ENCODE results near the gene DDX59.

The DDX59 gene

DNA sequence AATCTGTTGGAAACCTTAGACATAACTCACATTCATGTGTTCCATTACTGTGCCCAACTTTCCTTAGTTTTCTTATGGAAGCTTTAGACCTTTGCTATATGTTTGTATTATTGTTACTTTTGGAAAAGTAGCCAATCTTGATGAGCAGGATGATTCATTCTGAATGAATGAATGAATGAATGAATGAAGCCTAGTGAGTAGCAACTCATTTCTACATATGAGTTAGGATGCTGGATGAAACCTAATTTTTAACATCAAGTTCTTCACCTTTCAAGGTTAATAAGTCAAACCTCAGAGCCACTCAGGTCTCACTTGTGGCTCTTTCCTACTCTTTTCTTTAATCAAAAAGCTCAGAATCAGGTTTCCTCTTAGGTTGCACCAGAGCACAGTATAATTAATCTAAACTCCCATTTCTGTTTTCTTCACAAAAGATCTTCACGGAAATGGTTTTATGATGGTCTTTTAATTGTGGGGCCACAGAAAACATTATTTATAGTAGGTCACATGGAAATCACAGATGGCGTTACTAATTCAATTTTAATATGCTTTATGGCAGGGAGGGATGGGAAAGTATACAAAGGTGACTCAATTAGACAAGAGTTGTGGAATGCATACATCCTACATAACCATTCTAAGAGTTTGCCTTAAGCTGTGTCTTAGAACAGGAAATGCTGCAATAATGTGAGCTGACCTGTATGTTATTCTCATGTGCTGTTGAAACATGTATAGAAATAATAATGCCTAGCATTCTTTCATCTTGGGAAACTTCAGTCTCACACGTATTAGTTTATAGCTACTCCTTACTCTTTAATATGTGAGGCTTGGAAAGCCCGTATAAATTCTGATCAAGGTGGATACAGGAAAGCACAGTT, 4.5 kb upstream of the DDX59 start:
- H2AFZ ChIP-seq (ENCODE audit: low read length), result 0 out of 2 replicates have a peak overlapping the region, but pooled peaks have one; percentile 29
- peak overlapping the region; percentile 15 for H3K9ac ChIP-seq (ENCODE audit: low read depth, low read length, poor library complexity, severe bottlenecking)
- TF ChIP-seq, protein P1, sequence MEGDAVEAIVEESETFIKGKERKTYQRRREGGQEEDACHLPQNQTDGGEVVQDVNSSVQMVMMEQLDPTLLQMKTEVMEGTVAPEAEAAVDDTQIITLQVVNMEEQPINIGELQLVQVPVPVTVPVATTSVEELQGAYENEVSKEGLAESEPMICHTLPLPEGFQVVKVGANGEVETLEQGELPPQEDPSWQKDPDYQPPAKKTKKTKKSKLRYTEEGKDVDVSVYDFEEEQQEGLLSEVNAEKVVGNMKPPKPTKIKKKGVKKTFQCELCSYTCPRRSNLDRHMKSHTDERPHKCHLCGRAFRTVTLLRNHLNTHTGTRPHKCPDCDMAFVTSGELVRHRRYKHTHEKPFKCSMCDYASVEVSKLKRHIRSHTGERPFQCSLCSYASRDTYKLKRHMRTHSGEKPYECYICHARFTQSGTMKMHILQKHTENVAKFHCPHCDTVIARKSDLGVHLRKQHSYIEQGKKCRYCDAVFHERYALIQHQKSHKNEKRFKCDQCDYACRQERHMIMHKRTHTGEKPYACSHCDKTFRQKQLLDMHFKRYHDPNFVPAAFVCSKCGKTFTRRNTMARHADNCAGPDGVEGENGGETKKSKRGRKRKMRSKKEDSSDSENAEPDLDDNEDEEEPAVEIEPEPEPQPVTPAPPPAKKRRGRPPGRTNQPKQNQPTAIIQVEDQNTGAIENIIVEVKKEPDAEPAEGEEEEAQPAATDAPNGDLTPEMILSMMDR (conservative IDR thresholded peaks at IDR 0.05; ENCODE audit: low read length), result no peak
- TF ChIP-seq EZH2phosphoT487 (IDR thresholded peaks at IDR 0.05; ENCODE audit: borderline replicate concordance), result no peak
- H3K36me3 ChIP-seq (ENCODE audit: insufficient read depth, low read length), result no peaks in the 10 kb centered on the region
- H3K79me2 ChIP-seq (ENCODE audit: insufficient read depth, low read length), result peaks cover 11% of the 10 kb centered on the region
- peaks cover 23% of the 10 kb centered on the region for H3K4me1 ChIP-seq (ENCODE audit: insufficient read depth, low read length, poor library complexity, severe bottlenecking)
- peak overlapping the region; percentile 6 for H3K4me2 ChIP-seq (ENCODE audit: low read depth, low read length, poor library complexity, severe bottlenecking)
- H3K4me3 ChIP-seq (ENCODE audit: low read length, poor library complexity, severe bottlenecking), result no peak overlapping the region
- H3F3A ChIP-seq (ENCODE audit: low read depth), result no peaks in the 10 kb centered on the region
- no peaks in the 10 kb centered on the region for H3K9me2 ChIP-seq (replicated peaks; ENCODE audit: low read depth, low read length)
- no peaks in the 10 kb centered on the region for H4K20me1 ChIP-seq (ENCODE audit: insufficient read depth, low read length, poor library complexity, severe bottlenecking)
- no peaks in the 10 kb centered on the region for H3K9me3 ChIP-seq (ENCODE audit: insufficient read depth, low read depth, low read length)
- H3K27me3 ChIP-seq (ENCODE audit: insufficient read depth, low read length, poor library complexity, severe bottlenecking), result no peaks in the 10 kb centered on the region

DNA sequence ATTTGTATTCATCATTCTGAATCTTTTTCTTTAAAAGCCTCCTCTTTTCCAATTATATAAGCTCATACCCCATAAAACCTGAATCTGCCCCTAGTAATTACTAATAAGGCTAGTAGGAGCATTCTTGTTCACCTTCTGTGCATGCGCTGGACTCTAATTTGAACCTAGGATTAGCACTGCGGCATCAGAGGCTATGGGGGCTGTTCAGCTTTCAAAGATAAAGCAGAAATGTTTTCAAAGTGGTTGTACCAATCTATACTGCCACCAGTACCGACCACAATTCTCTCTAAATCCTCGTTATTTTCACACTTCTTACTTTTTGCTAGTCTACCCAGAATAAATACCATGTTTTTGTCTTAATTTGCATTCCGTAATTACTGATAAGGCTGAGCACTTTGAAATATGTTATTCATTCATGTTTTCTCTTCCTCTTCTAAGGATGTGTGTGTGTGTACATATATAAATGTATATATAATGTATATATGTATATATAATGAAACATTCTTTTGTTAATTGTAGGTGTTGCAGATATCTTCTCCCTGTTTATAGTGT, 1.6 kb upstream of the DDX59 start:
- H3K4me2 ChIP-seq (ENCODE audit: low read depth, low read length, poor library complexity, severe bottlenecking), result peak overlapping the region; percentile 85
- peak overlapping the region; percentile 79 for H3K4me3 ChIP-seq (ENCODE audit: low read length, poor library complexity, severe bottlenecking)

DNA sequence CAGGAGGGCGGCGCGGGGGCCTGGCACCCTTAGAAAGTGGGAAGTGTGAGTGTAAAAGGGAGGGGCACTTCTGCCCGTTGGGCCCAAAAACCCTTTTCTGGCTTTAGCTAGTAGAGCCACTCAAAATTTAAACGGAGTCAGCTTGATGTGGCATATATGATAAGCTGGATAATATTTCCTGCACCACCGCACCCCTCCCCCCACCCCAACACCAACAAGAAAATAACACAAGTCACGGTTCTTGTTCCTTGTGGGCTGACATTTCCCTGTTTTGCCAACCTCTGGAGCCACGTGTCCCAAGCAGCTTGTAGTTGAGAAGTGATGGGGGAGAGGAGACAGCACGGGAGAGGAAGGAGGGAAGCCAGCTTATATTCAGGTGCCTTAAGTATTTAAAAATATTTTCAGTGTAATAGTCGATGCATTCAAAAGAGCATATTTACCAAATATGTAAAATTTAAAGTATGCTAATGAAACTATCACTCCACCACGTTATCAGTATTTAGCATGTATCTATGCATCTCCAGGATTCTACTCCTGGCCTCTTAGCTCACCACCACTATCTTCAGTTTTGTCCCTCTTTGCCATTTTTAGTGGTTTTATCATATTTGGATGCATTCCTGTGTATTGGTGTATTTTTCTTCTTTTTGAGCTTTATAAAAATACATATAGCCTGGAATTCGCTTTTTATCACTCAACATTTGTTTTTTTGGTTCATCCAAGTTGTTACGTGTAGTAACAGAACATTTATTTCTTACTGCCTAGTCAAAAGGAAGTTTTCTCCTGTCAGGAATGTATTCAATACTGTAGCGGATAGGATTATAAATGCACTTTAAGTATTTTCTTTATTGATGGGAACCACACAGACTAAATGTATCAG, 773 bp upstream of the DDX59 start:
- H4K20me1 ChIP-seq (ENCODE audit: insufficient read depth, low read length, poor library complexity, severe bottlenecking), result no peaks in the 10 kb centered on the region
- H3K9me3 ChIP-seq (ENCODE audit: insufficient read depth, low read depth, low read length), result no peaks in the 10 kb centered on the region
- H3K79me2 ChIP-seq (ENCODE audit: insufficient read depth, low read length), result peaks cover 32% of the 10 kb centered on the region
- no peaks in the 10 kb centered on the region for H3K36me3 ChIP-seq (ENCODE audit: insufficient read depth, low read length)
- H3K27me3 ChIP-seq (ENCODE audit: insufficient read depth, low read length, poor library complexity, severe bottlenecking), result no peaks in the 10 kb centered on the region
- H3K9ac ChIP-seq (ENCODE audit: low read depth, low read length, poor library complexity, severe bottlenecking), result peak overlapping the region; percentile 82
- no peaks in the 10 kb centered on the region for H3K9me2 ChIP-seq (replicated peaks; ENCODE audit: low read depth, low read length)
- H2AFZ ChIP-seq (ENCODE audit: low read length), result peak overlapping the region; percentile 75
- no peaks in the 10 kb centered on the region for H3F3A ChIP-seq (ENCODE audit: low read depth)
- peak overlapping the region; percentile 85 for H3K4me2 ChIP-seq (ENCODE audit: low read depth, low read length, poor library complexity, severe bottlenecking)
- TF ChIP-seq EZH2phosphoT487 (IDR thresholded peaks at IDR 0.05; ENCODE audit: borderline replicate concordance), result no peak
- TF ChIP-seq, protein P1 (conservative IDR thresholded peaks at IDR 0.05; ENCODE audit: low read length), result no peak
- H3K4me1 ChIP-seq (ENCODE audit: insufficient read depth, low read length, poor library complexity, severe bottlenecking), result peaks cover 42% of the 10 kb centered on the region
- peak overlapping the region; percentile 79 for H3K4me3 ChIP-seq (ENCODE audit: low read length, poor library complexity, severe bottlenecking)

More for the DNA sequence above, 1.6 kb upstream of the DDX59 start:
- TF ChIP-seq EZH2phosphoT487 (IDR thresholded peaks at IDR 0.05; ENCODE audit: borderline replicate concordance), result no peak
- TF ChIP-seq, protein P1 (conservative IDR thresholded peaks at IDR 0.05; ENCODE audit: low read length), result no peak
- H4K20me1 ChIP-seq (ENCODE audit: insufficient read depth, low read length, poor library complexity, severe bottlenecking), result no peaks in the 10 kb centered on the region
- no peaks in the 10 kb centered on the region for H3K9me3 ChIP-seq (ENCODE audit: insufficient read depth, low read depth, low read length)
- peaks cover 27% of the 10 kb centered on the region for H3K79me2 ChIP-seq (ENCODE audit: insufficient read depth, low read length)
- no peaks in the 10 kb centered on the region for H3F3A ChIP-seq (ENCODE audit: low read depth)
- peak overlapping the region; percentile 82 for H3K9ac ChIP-seq (ENCODE audit: low read depth, low read length, poor library complexity, severe bottlenecking)
- H3K27me3 ChIP-seq (ENCODE audit: insufficient read depth, low read length, poor library complexity, severe bottlenecking), result no peaks in the 10 kb centered on the region
- H3K4me1 ChIP-seq (ENCODE audit: insufficient read depth, low read length, poor library complexity, severe bottlenecking), result peaks cover 34% of the 10 kb centered on the region
- no peaks in the 10 kb centered on the region for H3K36me3 ChIP-seq (ENCODE audit: insufficient read depth, low read length)
- no peaks in the 10 kb centered on the region for H3K9me2 ChIP-seq (replicated peaks; ENCODE audit: low read depth, low read length)
- H2AFZ ChIP-seq (ENCODE audit: low read length), result no peak overlapping the region

Data from Loucy (cell line).